ENCODE data around the gene SYNDIG1L. TPM values are rescaled to one million over a fixed set of nuclear protein-coding genes. Genes with fewer than 3 reads are reported as not detected.
A peak's percentile ranks its signal among the peaks of the same experiment; 100 is the strongest.

Gene SYNDIG1L
- total RNA-seq, 3 donors from 2014 or later = 0.33 to 1.0 (median 0.64) TPM

DNA sequence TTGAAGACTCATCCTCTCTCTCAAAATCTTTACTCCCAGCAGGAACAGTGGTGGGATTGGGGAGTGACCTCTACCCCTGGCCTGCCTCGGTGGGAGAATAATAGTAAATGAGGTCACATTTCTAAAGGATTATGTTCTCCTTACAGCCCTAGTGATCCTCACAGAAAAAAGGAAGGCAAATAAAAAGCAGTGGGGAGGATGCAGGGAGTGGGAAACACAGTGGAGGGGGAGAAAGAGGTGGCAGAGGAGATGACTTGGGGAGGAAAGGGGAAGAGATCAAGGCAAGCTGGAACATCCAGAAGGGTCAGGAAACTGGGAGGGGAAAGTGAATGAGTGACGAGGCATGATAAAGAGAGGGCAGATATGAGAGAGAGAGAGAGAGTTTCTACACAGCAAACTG, 8.3 kb upstream of the SYNDIG1L start:
- Histone ChIP-seq H3K27ac (no peak overlapping the region), H3K27me3 (no peaks in the 10 kb centered on the region), H3K4me3 (no peak overlapping the region), H3K36me3 (no peaks in the 10 kb centered on the region), H3K9me3 (no peaks in the 10 kb centered on the region), H3K4me1 (no peaks in the 10 kb centered on the region)
- DNase-seq (ENCODE audit: low spot score in 2 of 2) = no peak
- intact Hi-C loops (cut with DNase I; ENCODE audit: low total_unique reads) = no loop called here
- TF ChIP-seq POLR2A (IDR thresholded peaks at IDR 0.05) (no peak), POLR2AphosphoS5 (IDR thresholded peaks at IDR 0.05) (no peak)
- TF ChIP-seq, protein P1, sequence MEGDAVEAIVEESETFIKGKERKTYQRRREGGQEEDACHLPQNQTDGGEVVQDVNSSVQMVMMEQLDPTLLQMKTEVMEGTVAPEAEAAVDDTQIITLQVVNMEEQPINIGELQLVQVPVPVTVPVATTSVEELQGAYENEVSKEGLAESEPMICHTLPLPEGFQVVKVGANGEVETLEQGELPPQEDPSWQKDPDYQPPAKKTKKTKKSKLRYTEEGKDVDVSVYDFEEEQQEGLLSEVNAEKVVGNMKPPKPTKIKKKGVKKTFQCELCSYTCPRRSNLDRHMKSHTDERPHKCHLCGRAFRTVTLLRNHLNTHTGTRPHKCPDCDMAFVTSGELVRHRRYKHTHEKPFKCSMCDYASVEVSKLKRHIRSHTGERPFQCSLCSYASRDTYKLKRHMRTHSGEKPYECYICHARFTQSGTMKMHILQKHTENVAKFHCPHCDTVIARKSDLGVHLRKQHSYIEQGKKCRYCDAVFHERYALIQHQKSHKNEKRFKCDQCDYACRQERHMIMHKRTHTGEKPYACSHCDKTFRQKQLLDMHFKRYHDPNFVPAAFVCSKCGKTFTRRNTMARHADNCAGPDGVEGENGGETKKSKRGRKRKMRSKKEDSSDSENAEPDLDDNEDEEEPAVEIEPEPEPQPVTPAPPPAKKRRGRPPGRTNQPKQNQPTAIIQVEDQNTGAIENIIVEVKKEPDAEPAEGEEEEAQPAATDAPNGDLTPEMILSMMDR (IDR thresholded peaks at IDR 0.05) = no peak

DNA sequence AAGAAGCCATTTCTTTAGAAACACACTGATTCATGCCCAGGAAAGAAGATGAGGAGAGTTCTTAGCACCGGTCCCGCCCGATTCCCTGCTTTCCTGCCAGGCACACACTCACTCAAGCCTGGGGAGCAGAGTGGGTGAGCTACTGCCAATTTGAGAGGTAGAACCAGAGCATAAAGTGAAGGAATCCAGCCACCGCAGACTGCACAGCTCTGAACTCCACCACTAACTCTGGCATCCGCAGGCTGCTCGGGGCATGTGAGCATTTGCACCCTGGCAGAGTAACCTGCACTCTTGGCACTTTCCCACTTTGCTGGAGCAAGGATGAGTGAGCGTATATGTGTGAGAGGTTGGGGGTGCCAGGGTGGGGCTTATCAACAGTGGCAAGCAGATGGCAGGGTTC, 4.0 kb upstream of the SYNDIG1L start:
- H3K4me3 ChIP-seq = no peak overlapping the region
- no peak for DNase-seq (ENCODE audit: low spot score in 2 of 2)
- no peaks in the 10 kb centered on the region for H3K36me3 ChIP-seq
- no peaks in the 10 kb centered on the region for H3K4me1 ChIP-seq
- no peaks in the 10 kb centered on the region for H3K9me3 ChIP-seq
- H3K27ac ChIP-seq = no peak overlapping the region
- TF ChIP-seq POLR2A (IDR thresholded peaks at IDR 0.05) (no peak), POLR2AphosphoS5 (IDR thresholded peaks at IDR 0.05) (no peak)
- TF ChIP-seq, protein P1 (IDR thresholded peaks at IDR 0.05) = no peak
- intact Hi-C loops (cut with DNase I; ENCODE audit: low total_unique reads) = no loop called here
- H3K27me3 ChIP-seq = peaks cover 0 to 8% of the 10 kb centered on the region in 2 donors

DNA sequence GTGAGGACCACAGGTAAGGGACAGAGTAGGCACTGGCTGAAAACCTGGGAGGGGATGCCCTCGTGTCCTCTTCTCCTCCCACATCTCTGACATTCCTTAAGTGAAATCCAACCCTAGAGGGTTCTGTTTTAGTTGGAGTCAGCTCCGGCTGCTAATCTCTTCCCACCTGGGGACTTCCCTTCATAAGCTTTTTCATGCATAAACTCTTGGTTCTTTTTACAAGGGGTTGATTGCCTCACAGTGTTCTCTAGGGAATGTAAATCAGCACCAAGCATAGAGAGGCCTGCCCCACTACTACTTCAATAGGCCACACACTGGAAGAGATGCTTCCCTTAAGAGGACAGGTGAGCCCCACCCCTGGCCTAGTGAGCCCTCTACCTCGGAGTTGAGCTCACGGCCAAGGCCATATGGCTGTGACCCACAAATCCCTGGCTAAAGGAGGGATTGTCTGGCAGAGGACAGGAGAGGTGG, 3.2 kb upstream of the SYNDIG1L start:
- H3K9me3 ChIP-seq = no peaks in the 10 kb centered on the region
- TF ChIP-seq POLR2AphosphoS5 (IDR thresholded peaks at IDR 0.05) (no peak), POLR2A (IDR thresholded peaks at IDR 0.05) (no peak)
- TF ChIP-seq, protein P1 (IDR thresholded peaks at IDR 0.05) = no peak
- no peaks in the 10 kb centered on the region for H3K4me1 ChIP-seq
- no peak overlapping the region for H3K27ac ChIP-seq
- H3K36me3 ChIP-seq = no peaks in the 10 kb centered on the region
- DNase-seq (ENCODE audit: low spot score in 2 of 2) = no peak
- H3K4me3 ChIP-seq = no peak overlapping the region
- intact Hi-C loops (cut with DNase I; ENCODE audit: low total_unique reads) = no loop called here
- H3K27me3 ChIP-seq = peaks cover 0 to 15% of the 10 kb centered on the region in 2 donors

DNA sequence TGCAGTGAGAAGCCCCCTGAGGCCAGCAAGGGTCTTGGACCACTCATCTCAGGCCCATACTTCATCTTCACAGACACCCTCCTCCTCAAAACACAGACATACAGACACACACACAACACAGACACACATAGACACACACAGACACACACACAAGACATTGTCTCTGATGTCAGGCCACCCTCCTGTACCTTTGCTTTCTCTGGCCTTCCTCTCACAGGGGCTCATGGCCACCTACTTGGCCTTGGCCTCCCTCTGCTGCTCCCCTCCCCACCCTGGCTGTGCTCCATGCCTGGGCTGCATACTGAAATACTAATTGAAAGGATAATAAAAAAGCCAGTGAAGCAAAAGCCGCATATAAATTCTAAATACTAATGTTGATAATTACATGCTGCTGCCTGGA, 1.6 kb upstream of the SYNDIG1L start:
- no peak overlapping the region for H3K4me3 ChIP-seq

DNA sequence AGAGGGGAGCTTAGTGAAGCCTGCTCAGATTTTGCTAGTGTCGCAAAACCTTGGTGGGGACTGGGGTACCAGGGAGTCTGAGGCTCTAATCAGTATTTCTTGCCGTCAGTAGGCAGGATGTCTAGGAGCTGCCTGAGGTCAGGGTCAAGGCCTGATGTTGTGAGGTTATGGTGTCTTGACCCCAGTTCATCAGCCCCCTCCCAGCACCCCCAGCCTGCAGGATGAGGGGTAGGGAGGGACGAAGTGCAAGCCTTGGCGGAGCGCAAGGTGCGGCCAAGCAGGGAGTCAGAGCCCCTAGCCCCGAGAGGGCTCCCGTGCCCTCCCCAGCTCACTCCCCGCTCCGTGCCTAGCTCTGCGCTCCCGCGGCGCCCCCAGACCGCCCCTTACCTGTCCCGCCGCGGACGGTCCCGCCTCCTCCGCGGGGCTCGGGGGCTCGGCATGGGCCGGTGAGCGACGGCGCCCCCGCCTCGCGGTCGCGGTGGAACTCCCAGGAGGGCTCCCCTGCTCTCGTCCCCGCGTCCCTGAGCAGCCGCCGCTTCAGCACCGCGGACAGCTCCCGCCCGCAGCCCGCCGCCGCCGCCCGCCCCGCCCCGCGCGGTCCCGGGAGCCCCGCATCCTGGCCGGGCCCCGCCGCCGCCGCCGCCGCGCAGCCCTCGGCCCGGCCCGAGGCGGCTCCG, 347 bp downstream of the SYNDIG1L start:
- DNase-seq (ENCODE audit: low spot score in 2 of 2) = no peak
- Histone ChIP-seq H3K36me3 (no peaks in the 10 kb centered on the region), H3K27me3 (peaks cover 0 to 21% of the 10 kb centered on the region in 2 donors), H3K27ac (no peak overlapping the region), H3K4me3 (peak overlapping the region in 2 of 3 donors; percentile 13 to 50), H3K4me1 (no peaks in the 10 kb centered on the region), H3K9me3 (peaks cover 0 to 3% of the 10 kb centered on the region in 2 donors)
- intact Hi-C loops (cut with DNase I; ENCODE audit: low total_unique reads) = no loop called here
- no peak for TF ChIP-seq POLR2A (IDR thresholded peaks at IDR 0.05)
- no peak for TF ChIP-seq POLR2AphosphoS5 (IDR thresholded peaks at IDR 0.05)
- TF ChIP-seq, protein P1 (IDR thresholded peaks at IDR 0.05) = no peak

More for the DNA sequence above, 1.6 kb upstream of the SYNDIG1L start:
- no peaks in the 10 kb centered on the region for H3K36me3 ChIP-seq
- DNase-seq (ENCODE audit: low spot score in 2 of 2) = no peak
- no peak for TF ChIP-seq POLR2A (IDR thresholded peaks at IDR 0.05)
- TF ChIP-seq POLR2AphosphoS5 (IDR thresholded peaks at IDR 0.05) = no peak
- TF ChIP-seq, protein P1 (IDR thresholded peaks at IDR 0.05) = no peak
- H3K27me3 ChIP-seq = peaks cover 0 to 21% of the 10 kb centered on the region in 2 donors
- H3K4me1 ChIP-seq = no peaks in the 10 kb centered on the region
- intact Hi-C loops (cut with DNase I; ENCODE audit: low total_unique reads) = no loop called here
- H3K9me3 ChIP-seq = no peaks in the 10 kb centered on the region
- no peak overlapping the region for H3K27ac ChIP-seq
